ENCODE measurements around the gene CCR6.

- no peak for TF ChIP-seq CTCF (IDR thresholded peaks at IDR 0.05)
- TF ChIP-seq POLR2A (IDR thresholded peaks at IDR 0.05) = no peak
- TF ChIP-seq POLR2AphosphoS5 (IDR thresholded peaks at IDR 0.05) = no peak
- no peak for TF ChIP-seq EP300 (IDR thresholded peaks at IDR 0.05)
Observed at GRCh38 chr6:167079853-167080297, 43.0 kb upstream of the CCR6 start.

All from sigmoid colon (tissue), 4 donors.